SK-N-SH (cell line): ENCODE data around the gene NAV2.
A peak's percentile ranks its signal among the peaks of the same experiment; 100 is the strongest.

Experiments used
- ELF1 ChIP-seq: IDR thresholded peaks from 2 replicates; pipeline ENCODE4 v1.4.0; 2012
- JUND ChIP-seq: IDR thresholded peaks from 2 replicates; pipeline ENCODE4 v1.4.0; 2012
- POLR2AphosphoS5 ChIP-seq: IDR thresholded peaks from 2 replicates; pipeline ENCODE4 v1.6.1; 2012; ENCODE audit warnings: low read depth, low read length
- SMC3 ChIP-seq: IDR thresholded peaks from 2 replicates; pipeline ENCODE4 v1.6.1; 2012; ENCODE audit warnings: low read depth, low read length, improper control_type of control experiment
- YY1 ChIP-seq: IDR thresholded peaks from 2 replicates; pipeline ENCODE4 v1.4.0; 2012; ENCODE audit warnings: low read depth, mild to moderate bottlenecking
- TF ChIP-seq, protein P1 (sequence below): IDR thresholded peaks from 2 replicates; pipeline ENCODE4 v1.4.0; 2012; ENCODE audit warnings: low read depth, borderline replicate concordance
- TF ChIP-seq, protein P2 (sequence below): IDR thresholded peaks from 2 replicates; pipeline ENCODE4 v1.6.1; 2012; ENCODE audit warnings: mild to moderate bottlenecking, low read depth, low read length, moderate library complexity
- TF ChIP-seq, protein P3 (sequence below): fragments of 150-350 bp; IDR thresholded peaks from 2 replicates; pipeline ENCODE4 v1.6.1; 2017; ENCODE audit warnings: antibody characterized with exemption, low read length, low read depth, borderline replicate concordance
- TF ChIP-seq, protein P4 (sequence below): fragments of 200-600 bp; sonication (generic); IDR thresholded peaks from 2 replicates; pipeline ENCODE4 v1.6.1; 2017; ENCODE audit warnings: antibody characterized with exemption, mild to moderate bottlenecking, moderate library complexity

DNA sequence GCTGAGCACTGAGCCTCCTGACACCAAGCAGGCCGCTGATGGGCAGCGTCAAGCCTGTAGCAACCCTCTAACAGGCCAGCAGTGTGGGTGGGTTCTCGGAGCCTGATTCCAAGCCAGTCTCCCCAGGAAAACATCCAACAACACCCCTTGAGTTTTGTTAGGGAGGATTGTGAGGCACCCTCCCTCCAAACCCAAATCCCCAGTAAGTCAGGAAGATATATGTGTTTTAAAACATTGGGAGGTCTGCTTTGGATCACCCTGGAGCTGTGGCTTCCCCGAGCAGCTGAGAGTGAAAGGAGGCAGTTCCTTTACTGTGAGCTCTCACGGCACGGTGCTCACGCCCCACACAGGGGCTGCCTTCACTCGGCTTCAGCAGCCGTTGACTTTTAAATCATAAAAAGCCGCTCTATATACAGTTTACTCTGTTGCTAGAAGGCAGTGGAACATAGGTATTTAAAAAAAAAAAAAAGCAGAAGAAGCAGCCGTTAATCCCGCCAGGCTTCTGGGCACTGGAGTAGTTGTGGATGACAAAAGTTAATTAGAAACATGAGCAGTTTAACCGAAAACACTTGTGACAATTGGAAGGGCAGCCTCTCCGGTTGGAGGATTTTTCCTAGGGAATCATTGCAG is 218.6 kb downstream of the NAV2 start:
- TF ChIP-seq SMC3 (no peak), JUND (no peak), ELF1 (no peak), YY1 (no peak), POLR2AphosphoS5 (peak; percentile 46; the same call in 1 of the 2 replicates)
- TF ChIP-seq, protein P1, sequence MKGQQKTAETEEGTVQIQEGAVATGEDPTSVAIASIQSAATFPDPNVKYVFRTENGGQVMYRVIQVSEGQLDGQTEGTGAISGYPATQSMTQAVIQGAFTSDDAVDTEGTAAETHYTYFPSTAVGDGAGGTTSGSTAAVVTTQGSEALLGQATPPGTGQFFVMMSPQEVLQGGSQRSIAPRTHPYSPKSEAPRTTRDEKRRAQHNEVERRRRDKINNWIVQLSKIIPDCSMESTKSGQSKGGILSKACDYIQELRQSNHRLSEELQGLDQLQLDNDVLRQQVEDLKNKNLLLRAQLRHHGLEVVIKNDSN: no peak
- TF ChIP-seq, protein P2, sequence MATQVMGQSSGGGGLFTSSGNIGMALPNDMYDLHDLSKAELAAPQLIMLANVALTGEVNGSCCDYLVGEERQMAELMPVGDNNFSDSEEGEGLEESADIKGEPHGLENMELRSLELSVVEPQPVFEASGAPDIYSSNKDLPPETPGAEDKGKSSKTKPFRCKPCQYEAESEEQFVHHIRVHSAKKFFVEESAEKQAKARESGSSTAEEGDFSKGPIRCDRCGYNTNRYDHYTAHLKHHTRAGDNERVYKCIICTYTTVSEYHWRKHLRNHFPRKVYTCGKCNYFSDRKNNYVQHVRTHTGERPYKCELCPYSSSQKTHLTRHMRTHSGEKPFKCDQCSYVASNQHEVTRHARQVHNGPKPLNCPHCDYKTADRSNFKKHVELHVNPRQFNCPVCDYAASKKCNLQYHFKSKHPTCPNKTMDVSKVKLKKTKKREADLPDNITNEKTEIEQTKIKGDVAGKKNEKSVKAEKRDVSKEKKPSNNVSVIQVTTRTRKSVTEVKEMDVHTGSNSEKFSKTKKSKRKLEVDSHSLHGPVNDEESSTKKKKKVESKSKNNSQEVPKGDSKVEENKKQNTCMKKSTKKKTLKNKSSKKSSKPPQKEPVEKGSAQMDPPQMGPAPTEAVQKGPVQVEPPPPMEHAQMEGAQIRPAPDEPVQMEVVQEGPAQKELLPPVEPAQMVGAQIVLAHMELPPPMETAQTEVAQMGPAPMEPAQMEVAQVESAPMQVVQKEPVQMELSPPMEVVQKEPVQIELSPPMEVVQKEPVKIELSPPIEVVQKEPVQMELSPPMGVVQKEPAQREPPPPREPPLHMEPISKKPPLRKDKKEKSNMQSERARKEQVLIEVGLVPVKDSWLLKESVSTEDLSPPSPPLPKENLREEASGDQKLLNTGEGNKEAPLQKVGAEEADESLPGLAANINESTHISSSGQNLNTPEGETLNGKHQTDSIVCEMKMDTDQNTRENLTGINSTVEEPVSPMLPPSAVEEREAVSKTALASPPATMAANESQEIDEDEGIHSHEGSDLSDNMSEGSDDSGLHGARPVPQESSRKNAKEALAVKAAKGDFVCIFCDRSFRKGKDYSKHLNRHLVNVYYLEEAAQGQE: no peak
- TF ChIP-seq, protein P3, sequence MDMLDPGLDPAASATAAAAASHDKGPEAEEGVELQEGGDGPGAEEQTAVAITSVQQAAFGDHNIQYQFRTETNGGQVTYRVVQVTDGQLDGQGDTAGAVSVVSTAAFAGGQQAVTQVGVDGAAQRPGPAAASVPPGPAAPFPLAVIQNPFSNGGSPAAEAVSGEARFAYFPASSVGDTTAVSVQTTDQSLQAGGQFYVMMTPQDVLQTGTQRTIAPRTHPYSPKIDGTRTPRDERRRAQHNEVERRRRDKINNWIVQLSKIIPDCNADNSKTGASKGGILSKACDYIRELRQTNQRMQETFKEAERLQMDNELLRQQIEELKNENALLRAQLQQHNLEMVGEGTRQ: no peak
- TF ChIP-seq, protein P4, sequence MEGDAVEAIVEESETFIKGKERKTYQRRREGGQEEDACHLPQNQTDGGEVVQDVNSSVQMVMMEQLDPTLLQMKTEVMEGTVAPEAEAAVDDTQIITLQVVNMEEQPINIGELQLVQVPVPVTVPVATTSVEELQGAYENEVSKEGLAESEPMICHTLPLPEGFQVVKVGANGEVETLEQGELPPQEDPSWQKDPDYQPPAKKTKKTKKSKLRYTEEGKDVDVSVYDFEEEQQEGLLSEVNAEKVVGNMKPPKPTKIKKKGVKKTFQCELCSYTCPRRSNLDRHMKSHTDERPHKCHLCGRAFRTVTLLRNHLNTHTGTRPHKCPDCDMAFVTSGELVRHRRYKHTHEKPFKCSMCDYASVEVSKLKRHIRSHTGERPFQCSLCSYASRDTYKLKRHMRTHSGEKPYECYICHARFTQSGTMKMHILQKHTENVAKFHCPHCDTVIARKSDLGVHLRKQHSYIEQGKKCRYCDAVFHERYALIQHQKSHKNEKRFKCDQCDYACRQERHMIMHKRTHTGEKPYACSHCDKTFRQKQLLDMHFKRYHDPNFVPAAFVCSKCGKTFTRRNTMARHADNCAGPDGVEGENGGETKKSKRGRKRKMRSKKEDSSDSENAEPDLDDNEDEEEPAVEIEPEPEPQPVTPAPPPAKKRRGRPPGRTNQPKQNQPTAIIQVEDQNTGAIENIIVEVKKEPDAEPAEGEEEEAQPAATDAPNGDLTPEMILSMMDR: no peak
